Measurements from ENCODE around the gene TIAM2. TPM values are rescaled to one million over a fixed set of nuclear protein-coding genes. Genes with fewer than 3 reads are reported as not detected.
"Not testable (repeated sequence)": the region's sequence is repeated elsewhere in the genome, so short reads cannot be mapped to it uniquely, and the experiment has no call there.

Gene TIAM2
- total RNA-seq, 2 donors from 2014 or later, result 5.1 to 6.7 TPM

DNA sequence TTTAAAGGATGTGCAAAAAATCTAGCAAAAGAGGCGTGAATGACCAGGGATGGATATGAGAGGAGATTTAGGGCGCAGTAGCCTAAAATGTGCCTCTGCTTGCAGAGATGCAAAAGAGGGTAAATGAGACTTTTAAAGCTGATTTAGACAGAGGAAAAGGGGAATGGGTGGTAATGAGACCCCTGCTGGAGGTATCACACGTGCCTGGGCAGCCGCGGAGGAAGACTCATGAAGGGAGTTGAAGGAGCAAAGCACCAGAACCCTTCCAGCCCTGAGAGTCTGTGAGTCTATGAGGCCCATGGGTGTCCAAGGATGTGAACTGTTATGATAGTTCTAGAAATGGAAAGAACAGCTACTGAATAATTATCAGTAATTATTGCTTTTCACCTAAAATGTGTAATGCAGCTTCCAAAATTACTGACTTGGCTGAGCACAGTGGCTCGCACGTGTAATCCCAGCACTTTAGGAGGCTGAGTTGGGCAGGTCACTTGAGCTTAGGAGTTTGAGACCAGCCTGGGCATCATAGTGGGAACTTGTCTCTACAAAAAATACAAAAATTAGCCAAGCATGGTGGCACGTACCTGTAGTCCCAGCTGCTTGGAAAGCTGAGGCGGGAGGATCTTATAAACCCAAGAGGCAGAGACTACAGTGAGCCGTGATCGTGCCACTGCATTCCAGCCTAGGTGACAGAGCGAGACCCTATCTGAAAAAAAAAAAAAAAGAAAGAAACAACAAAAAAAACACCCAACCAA is 38.2 kb upstream of the TIAM2 start:
- intact Hi-C loops (cut with DNase I), result no loop called here
- H3K36me3 ChIP-seq, result no peaks in the 10 kb centered on the region
- H3K27me3 ChIP-seq, result no peaks in the 10 kb centered on the region
- H3K27ac ChIP-seq, result no peak overlapping the region
- no peaks in the 10 kb centered on the region for H3K9me3 ChIP-seq
- H3K9ac ChIP-seq (ENCODE audit: low read depth in 2 of 2, low read length in 2 of 2), result no peak overlapping the region
- H3K4me1 ChIP-seq, result no peaks in the 10 kb centered on the region
- DNase-seq, result no peak
- no peak for TF ChIP-seq CTCF (IDR thresholded peaks at IDR 0.05)
- H3K4me3 ChIP-seq, result no peak overlapping the region

GRCh38 chr6:154958469-154958868 is 36.6 kb upstream of the TIAM2 start:
- Histone ChIP-seq H3K27ac (no peak overlapping the region), H3K9me3 (no peaks in the 10 kb centered on the region), H3K4me3 (no peak overlapping the region), H3K9ac (ENCODE audit: low read depth in 2 of 2, low read length in 2 of 2) (no peak overlapping the region), H3K27me3 (no peaks in the 10 kb centered on the region), H3K36me3 (no peaks in the 10 kb centered on the region), H3K4me1 (no peaks in the 10 kb centered on the region)
- intact Hi-C loops (cut with DNase I), result no loop called here
- no peak for DNase-seq
- TF ChIP-seq CTCF (IDR thresholded peaks at IDR 0.05), result no peak

GRCh38 chr6:154960299-154960843 is 34.7 kb upstream of the TIAM2 start:
- peak; percentile 59 for DNase-seq
- Histone ChIP-seq H3K4me3 (no peak overlapping the region), H3K36me3 (no peaks in the 10 kb centered on the region), H3K4me1 (no peaks in the 10 kb centered on the region), H3K9me3 (no peaks in the 10 kb centered on the region), H3K9ac (ENCODE audit: low read depth in 2 of 2, low read length in 2 of 2) (no peak overlapping the region), H3K27me3 (no peaks in the 10 kb centered on the region), H3K27ac (peak overlapping the region; percentile 43)
- no peak for TF ChIP-seq CTCF (IDR thresholded peaks at IDR 0.05)
- intact Hi-C loops (cut with DNase I), result no loop called here

DNA sequence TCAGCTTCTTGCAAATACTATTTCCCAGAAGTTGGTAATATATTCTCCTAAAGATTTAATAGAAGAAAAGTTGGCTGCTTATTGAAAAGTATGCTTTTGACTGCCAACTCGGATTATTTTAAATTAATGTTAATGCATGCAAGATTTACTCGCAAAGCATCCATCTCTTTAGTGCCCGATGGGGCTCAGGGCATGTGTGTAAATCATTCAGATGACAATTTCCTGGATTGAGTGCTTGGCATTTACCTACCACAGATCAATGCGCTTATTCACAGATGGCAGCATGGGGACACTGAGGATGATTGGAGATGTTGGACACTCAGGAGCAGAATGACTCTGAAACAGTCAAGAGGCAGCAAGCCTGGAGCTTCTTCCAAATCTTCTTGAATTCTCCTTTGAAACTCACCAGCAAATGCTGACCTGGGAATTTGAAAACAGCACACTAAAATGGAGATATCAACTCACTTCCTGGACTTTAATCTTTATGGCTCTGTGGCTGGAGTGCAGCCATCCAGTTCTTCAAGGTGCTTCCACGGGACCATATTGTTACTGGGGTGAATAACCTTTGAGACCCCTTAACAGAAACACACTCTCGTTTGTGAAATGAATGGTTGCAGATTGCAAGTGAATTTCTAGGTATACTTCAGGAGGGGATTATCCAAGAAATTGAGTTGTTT is 34.1 kb upstream of the TIAM2 start:
- Histone ChIP-seq H3K4me3 (no peak overlapping the region), H3K9ac (ENCODE audit: low read depth in 2 of 2, low read length in 2 of 2) (no peak overlapping the region), H3K9me3 (no peaks in the 10 kb centered on the region), H3K4me1 (no peaks in the 10 kb centered on the region), H3K27ac (peak overlapping the region; percentile 43), H3K27me3 (no peaks in the 10 kb centered on the region), H3K36me3 (no peaks in the 10 kb centered on the region)
- TF ChIP-seq CTCF (IDR thresholded peaks at IDR 0.05), result no peak
- intact Hi-C loops (cut with DNase I), result no loop called here
- DNase-seq, result peak; percentile 69

GRCh38 chr6:154962753-154963152 is 32.4 kb upstream of the TIAM2 start:
- Histone ChIP-seq H3K4me1 (no peaks in the 10 kb centered on the region), H3K9me3 (no peaks in the 10 kb centered on the region), H3K4me3 (no peak overlapping the region), H3K27me3 (no peaks in the 10 kb centered on the region), H3K36me3 (no peaks in the 10 kb centered on the region), H3K9ac (ENCODE audit: low read depth in 2 of 2, low read length in 2 of 2) (no peak overlapping the region), H3K27ac (peak overlapping the region; percentile 43)
- intact Hi-C loops (cut with DNase I), result no loop called here
- no peak for TF ChIP-seq CTCF (IDR thresholded peaks at IDR 0.05)
- DNase-seq, result peak; percentile 22

DNA sequence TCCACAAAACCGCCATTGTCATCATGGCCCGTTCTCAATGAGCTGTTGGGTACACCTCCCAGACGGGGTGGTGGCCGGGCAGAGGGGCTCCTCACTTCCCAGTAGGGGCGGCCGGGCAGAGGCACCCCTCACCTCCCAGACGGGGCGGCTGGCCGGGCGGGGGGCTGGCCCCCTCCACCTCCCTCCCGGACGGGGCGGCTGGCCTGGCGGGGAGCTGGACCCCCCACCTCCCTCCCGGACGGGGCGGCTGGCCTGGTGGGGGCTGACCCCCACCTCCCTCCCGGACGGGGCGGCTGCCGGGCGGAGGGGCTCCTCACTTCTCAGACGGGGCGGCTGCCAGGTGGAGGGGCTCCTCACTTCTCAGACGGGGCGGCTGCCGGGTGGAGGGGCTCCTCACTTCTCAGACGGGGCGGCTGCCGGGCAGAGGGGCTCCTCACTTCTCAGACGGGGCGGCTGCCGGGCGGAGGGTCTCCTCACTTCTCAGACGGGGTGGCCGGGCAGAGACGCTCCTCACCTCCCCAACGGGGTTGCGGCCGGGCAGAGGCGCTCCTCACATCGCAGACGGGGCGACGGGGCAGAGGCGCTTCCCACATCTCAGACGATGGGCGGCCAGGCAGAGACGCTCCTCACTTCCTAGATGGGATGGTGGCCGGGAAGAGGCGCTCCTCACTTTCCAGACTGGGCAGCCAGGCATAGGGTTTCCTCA is 28.9 kb upstream of the TIAM2 start:
- H3K9ac ChIP-seq (ENCODE audit: low read depth in 2 of 2, low read length in 2 of 2); intact Hi-C loops (cut with DNase I); DNase-seq; H3K9me3 ChIP-seq; H3K27ac ChIP-seq; H3K4me3 ChIP-seq; H3K4me1 ChIP-seq; H3K36me3 ChIP-seq; H3K27me3 ChIP-seq: not testable (repeated sequence)
